Hepatocyte (in vitro differentiated cells): ENCODE results near the gene TTPAL.

ENCODE experiments used
- EZH2phosphoT487 ChIP-seq: fragments of 200-600 bp; sonication (generic); IDR thresholded peaks from one replicate; pipeline ENCODE4 v1.6.1; 2018; ENCODE audit warnings: antibody characterized with exemption, mild to moderate bottlenecking, low read depth, moderate library complexity; ENCODE audit not compliant: unreplicated experiment, severe bottlenecking
- TF ChIP-seq, protein P1 (sequence below): fragments of 200-600 bp; sonication (generic); IDR thresholded peaks from 2 replicates; pipeline ENCODE4 v1.5.1; 2016; ENCODE audit warnings: antibody characterized with exemption, mild to moderate bottlenecking; ENCODE audit not compliant: poor library complexity

DNA sequence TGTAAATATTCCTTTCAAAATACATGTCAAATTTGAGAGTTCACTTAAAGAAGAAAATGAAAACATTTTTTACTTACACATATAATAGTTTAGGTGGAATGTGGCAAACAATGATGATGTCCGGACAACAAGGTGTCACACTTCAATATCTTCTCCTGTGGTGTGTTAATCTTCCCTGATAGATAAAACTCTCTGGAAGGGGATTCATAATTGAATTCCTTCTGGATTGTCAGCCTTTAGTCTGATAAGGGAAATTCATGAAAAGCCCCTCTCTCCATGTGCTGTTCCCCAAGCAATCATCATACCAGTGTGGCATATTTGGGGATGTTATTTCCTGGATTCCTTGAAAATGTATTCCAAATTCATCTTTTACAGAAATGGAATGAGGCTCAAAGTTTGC lies 47.2 kb downstream of the TTPAL start:
- TF ChIP-seq EZH2phosphoT487: no peak
- TF ChIP-seq, protein P1, sequence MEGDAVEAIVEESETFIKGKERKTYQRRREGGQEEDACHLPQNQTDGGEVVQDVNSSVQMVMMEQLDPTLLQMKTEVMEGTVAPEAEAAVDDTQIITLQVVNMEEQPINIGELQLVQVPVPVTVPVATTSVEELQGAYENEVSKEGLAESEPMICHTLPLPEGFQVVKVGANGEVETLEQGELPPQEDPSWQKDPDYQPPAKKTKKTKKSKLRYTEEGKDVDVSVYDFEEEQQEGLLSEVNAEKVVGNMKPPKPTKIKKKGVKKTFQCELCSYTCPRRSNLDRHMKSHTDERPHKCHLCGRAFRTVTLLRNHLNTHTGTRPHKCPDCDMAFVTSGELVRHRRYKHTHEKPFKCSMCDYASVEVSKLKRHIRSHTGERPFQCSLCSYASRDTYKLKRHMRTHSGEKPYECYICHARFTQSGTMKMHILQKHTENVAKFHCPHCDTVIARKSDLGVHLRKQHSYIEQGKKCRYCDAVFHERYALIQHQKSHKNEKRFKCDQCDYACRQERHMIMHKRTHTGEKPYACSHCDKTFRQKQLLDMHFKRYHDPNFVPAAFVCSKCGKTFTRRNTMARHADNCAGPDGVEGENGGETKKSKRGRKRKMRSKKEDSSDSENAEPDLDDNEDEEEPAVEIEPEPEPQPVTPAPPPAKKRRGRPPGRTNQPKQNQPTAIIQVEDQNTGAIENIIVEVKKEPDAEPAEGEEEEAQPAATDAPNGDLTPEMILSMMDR: no peak
